Esophagus muscularis mucosa (tissue), 3 donors: ENCODE measurements around the gene PCBP3.

ENCODE experiments used
- CTCF ChIP-seq, 3 experiments: fragments of 200-600 bp in 2 of 3; fragments of 450-650 bp in 1 of 3; sonication (generic) in 2 of 3; IDR thresholded peaks; one replicate each; pipeline ENCODE4 v1.5.1; 2017 to 2019; ENCODE audit warnings: antibody characterized with exemption in 3 of 3, mild to moderate bottlenecking in 2 of 3, moderate library complexity in 1 of 3
- POLR2AphosphoS5 ChIP-seq, 2 donors: sonication (generic); formaldehyde crosslinking; IDR thresholded peaks; one replicate each; pipeline ENCODE4 v1.6.1; 2017; ENCODE audit warnings: antibody characterized with exemption in 2 of 2

GRCh38 chr21:45741691-45742090, 98.2 kb downstream of the PCBP3 start:
- no peak for TF ChIP-seq CTCF (IDR thresholded peaks at IDR 0.05)
- TF ChIP-seq POLR2AphosphoS5 (IDR thresholded peaks at IDR 0.05) = no peak
